Osteocyte (in vitro differentiated cells): ENCODE results near the gene PRELID3B. TPM values are rescaled to one million over a fixed set of nuclear protein-coding genes. Genes with fewer than 3 reads are reported as not detected.

Source experiments
- DNase-seq: peaks from one replicate; pipeline ENCODE4 v3.0.0; 2021; ENCODE audit warnings: mixed read lengths; ENCODE audit not compliant: unreplicated experiment; ENCODE audit errors: extremely low spot score
- H3K27ac Mint-ChIP-seq: one replicate; pipeline ENCODE4 v1.8.0; 2021; ENCODE audit warnings: mild to moderate bottlenecking, mixed read lengths; ENCODE audit not compliant: unreplicated experiment
- H3K27me3 Mint-ChIP-seq: one replicate; pipeline ENCODE4 v1.8.0; 2021; ENCODE audit warnings: mixed read lengths; ENCODE audit not compliant: unreplicated experiment
- H3K36me3 Mint-ChIP-seq: one replicate; pipeline ENCODE4 v1.8.0; 2021; ENCODE audit warnings: mixed read lengths; ENCODE audit not compliant: unreplicated experiment
- H3K4me1 Mint-ChIP-seq: one replicate; pipeline ENCODE4 v1.8.0; 2021; ENCODE audit warnings: mixed read lengths; ENCODE audit not compliant: unreplicated experiment
- H3K4me3 Mint-ChIP-seq: one replicate; pipeline ENCODE4 v1.8.0; 2021; ENCODE audit warnings: mild to moderate bottlenecking, moderate library complexity, mixed read lengths; ENCODE audit not compliant: unreplicated experiment
- H3K9me3 Mint-ChIP-seq: one replicate; pipeline ENCODE4 v1.8.0; 2021; ENCODE audit warnings: mixed read lengths; ENCODE audit not compliant: unreplicated experiment
- CTCF ChIP-seq: fragments of 200-600 bp; sonication (generic); IDR thresholded peaks from 2 replicates; pipeline ENCODE4 v1.5.0; 2021; ENCODE audit warnings: antibody characterized with exemption, mild to moderate bottlenecking, moderate library complexity
- total RNA-seq: library from RNA; stranded (reverse); gene quantifications from 2 replicates; pipeline ENCODE4 v1.2.1, GENCODE V29; 2021

Gene PRELID3B
- total RNA-seq, 1 donor from 2014 or later = 45.1 TPM

GRCh38 chr20:59051666-59052185 lies 9.1 kb upstream of the PRELID3B start:
- Mint-ChIP-seq H3K36me3 (no peaks in the 10 kb centered on the region), H3K27ac (no peak overlapping the region), H3K27me3 (peaks cover 33% of the 10 kb centered on the region), H3K9me3 (no peaks in the 10 kb centered on the region), H3K4me3 (no peak overlapping the region), H3K4me1 (peaks cover 8% of the 10 kb centered on the region)
- no peak for TF ChIP-seq CTCF
- DNase-seq = no peak

- no peaks in the 10 kb centered on the region for H3K36me3 Mint-ChIP-seq
- no peak overlapping the region for H3K4me3 Mint-ChIP-seq
- H3K4me1 Mint-ChIP-seq = peaks cover 8% of the 10 kb centered on the region
- no peak for TF ChIP-seq CTCF
- H3K9me3 Mint-ChIP-seq = no peaks in the 10 kb centered on the region
- DNase-seq = no peak
- H3K27me3 Mint-ChIP-seq = peaks cover 30% of the 10 kb centered on the region
- no peak overlapping the region for H3K27ac Mint-ChIP-seq
These were observed 7.9 kb upstream of the PRELID3B start for GRCh38 chr20:59050437-59050836.

- H3K4me1 Mint-ChIP-seq = peaks cover 8% of the 10 kb centered on the region
- no peaks in the 10 kb centered on the region for H3K9me3 Mint-ChIP-seq
- no peak overlapping the region for H3K27ac Mint-ChIP-seq
- TF ChIP-seq CTCF = no peak
- DNase-seq = no peak
- H3K36me3 Mint-ChIP-seq = no peaks in the 10 kb centered on the region
- peaks cover 22% of the 10 kb centered on the region for H3K27me3 Mint-ChIP-seq
- H3K4me3 Mint-ChIP-seq = peak overlapping the region; percentile 23
These were observed 6.1 kb upstream of the PRELID3B start for GRCh38 chr20:59048681-59049030.

GRCh38 chr20:59047938-59048680 lies 5.5 kb upstream of the PRELID3B start:
- no peaks in the 10 kb centered on the region for H3K36me3 Mint-ChIP-seq
- DNase-seq = no peak
- H3K27me3 Mint-ChIP-seq = peaks cover 17% of the 10 kb centered on the region
- TF ChIP-seq CTCF = no peak
- H3K4me1 Mint-ChIP-seq = peaks cover 11% of the 10 kb centered on the region
- H3K4me3 Mint-ChIP-seq = peak overlapping the region; percentile 23
- H3K27ac Mint-ChIP-seq = no peak overlapping the region
- H3K9me3 Mint-ChIP-seq = no peaks in the 10 kb centered on the region

GRCh38 chr20:59046862-59047261 lies 4.3 kb upstream of the PRELID3B start:
- Mint-ChIP-seq H3K4me1 (peaks cover 15% of the 10 kb centered on the region), H3K9me3 (no peaks in the 10 kb centered on the region), H3K36me3 (no peaks in the 10 kb centered on the region), H3K27me3 (peaks cover 12% of the 10 kb centered on the region), H3K4me3 (no peak overlapping the region), H3K27ac (no peak overlapping the region)
- no peak for DNase-seq
- no peak for TF ChIP-seq CTCF
